Liver (tissue), 9 donors: ENCODE data around the gene DKKL1. TPM values are rescaled to one million over a fixed set of nuclear protein-coding genes. Genes with fewer than 3 reads are reported as not detected.

Source experiments
- DNase-seq: peaks from one replicate; pipeline ENCODE4 v3.0.0-alpha.2; 2017; ENCODE audit warnings: low spot score
- H3K27ac ChIP-seq, 2 donors: one replicate each; pipeline ENCODE4 v1.7.0; 2013; ENCODE audit warnings: inconsistent platforms in 2 of 2, low read length in 2 of 2, control low read depth in 1 of 2, low read depth in 1 of 2, mild to moderate bottlenecking in 1 of 2
- H3K27me3 ChIP-seq, 4 donors: one replicate each; pipeline versions ENCODE4 v1.6.1 to v1.7.0; 2013; ENCODE audit warnings: low read length in 3 of 4, inconsistent platforms in 1 of 4, mild to moderate bottlenecking in 1 of 4, moderate library complexity in 1 of 4; ENCODE audit not compliant: control insufficient read depth in 4 of 4, insufficient read depth in 4 of 4
- H3K36me3 ChIP-seq, 4 donors: one replicate each; pipeline versions ENCODE4 v1.6.1 to v1.7.0; 2013; ENCODE audit warnings: low read length in 3 of 4, mild to moderate bottlenecking in 3 of 4, low read depth in 1 of 4, moderate library complexity in 1 of 4; ENCODE audit not compliant: control insufficient read depth in 4 of 4, insufficient read depth in 3 of 4
- H3K4me1 ChIP-seq, 4 donors: one replicate each; pipeline versions ENCODE4 v1.6.1 to v1.7.0; 2013; ENCODE audit warnings: low read length in 3 of 4, mild to moderate bottlenecking in 3 of 4, moderate library complexity in 1 of 4; ENCODE audit not compliant: control insufficient read depth in 4 of 4, insufficient read depth in 4 of 4
- H3K4me3 ChIP-seq, 3 donors: one replicate each; pipeline versions ENCODE4 v1.6.1 to v1.7.0; 2013; ENCODE audit warnings: low read length in 3 of 3, control low read depth in 1 of 3, low read depth in 1 of 3, mild to moderate bottlenecking in 1 of 3
- H3K9ac ChIP-seq, 2 donors: one replicate each; pipeline ENCODE4 v1.7.0; 2013; ENCODE audit warnings: low read length in 2 of 2, mild to moderate bottlenecking in 2 of 2, moderate library complexity in 2 of 2, control low read depth in 1 of 2, low read depth in 1 of 2
- H3K9me3 ChIP-seq, 4 donors: one replicate each; pipeline versions ENCODE4 v1.6.1 to v1.7.0; 2013; ENCODE audit warnings: low read length in 3 of 4; ENCODE audit not compliant: control insufficient read depth in 4 of 4
- EGR1 ChIP-seq, 2 donors: IDR thresholded peaks; 2 replicates each; pipeline ENCODE4 v1.6.1; 2016 to 2018; ENCODE audit warnings: antibody characterized with exemption in 2 of 2, low read depth in 2 of 2
- FOXA1 ChIP-seq: IDR thresholded peaks from 2 replicates; pipeline ENCODE4 v1.6.1; 2016; ENCODE audit warnings: antibody characterized with exemption
- FOXA2 ChIP-seq: IDR thresholded peaks from 2 replicates; pipeline ENCODE4 v1.6.1; 2016; ENCODE audit warnings: antibody characterized with exemption
- GABPA ChIP-seq, 2 donors: IDR thresholded peaks in 1 of 2; conservative IDR thresholded peaks in 1 of 2; 2 replicates each; pipeline ENCODE4 v1.6.1; 2016; ENCODE audit warnings: antibody characterized with exemption in 2 of 2, mild to moderate bottlenecking in 1 of 2, moderate library complexity in 1 of 2
- HNF4A ChIP-seq, 2 donors: conservative IDR thresholded peaks; 2 replicates each; pipeline ENCODE4 v1.6.1; 2016; ENCODE audit warnings: antibody characterized with exemption in 2 of 2, mild to moderate bottlenecking in 2 of 2
- HNF4G ChIP-seq: IDR thresholded peaks from 2 replicates; pipeline ENCODE4 v1.6.1; 2016; ENCODE audit warnings: antibody characterized with exemption
- JUND ChIP-seq, 2 donors: IDR thresholded peaks; 2 replicates each; pipeline ENCODE4 v1.6.1; 2016; ENCODE audit warnings: antibody characterized with exemption in 2 of 2
- NR2F2 ChIP-seq: IDR thresholded peaks from 2 replicates; pipeline ENCODE4 v1.6.1; 2016; ENCODE audit warnings: antibody characterized with exemption
- RXRA ChIP-seq, 2 donors: IDR thresholded peaks; 2 replicates each; pipeline ENCODE4 v1.6.1; 2017 to 2018; ENCODE audit warnings: antibody characterized with exemption in 2 of 2, mild to moderate bottlenecking in 1 of 2
- SP1 ChIP-seq: IDR thresholded peaks from 2 replicates; pipeline ENCODE4 v1.6.1; 2018; ENCODE audit warnings: antibody characterized with exemption, mild to moderate bottlenecking
- TAF1 ChIP-seq: conservative IDR thresholded peaks from 2 replicates; pipeline ENCODE4 v1.6.1; 2016; ENCODE audit warnings: antibody characterized with exemption, mild to moderate bottlenecking
- WGBS: extraction: QIAGEN DNeasy Blood & Tissue Kit; methylation state at CpG from one replicate; pipeline ENCODE4 v1.1.7; 2013; 5-methylcytosine and 5-hydroxymethylcytosine counted together
- polyA plus RNA-seq, 2 donors: library from polyadenylated mRNA; stranded (reverse) in 1 of 2; unstranded in 1 of 2; fragments of 200-250 nt in 1 of 2; fragments of >200 nt in 1 of 2; fragmentation: Nextera tagmentation in 1 of 2; extraction: Ambion mirVana in 1 of 2; gene quantifications; one replicate each; pipeline versions ENCODE4 v1.2.1 to v1.2.3, GENCODE V29; 2013 to 2015
- total RNA-seq, 2 donors: library from RNA; depleted of rRNA; stranded (reverse); fragments of >200 nt; gene quantifications; one replicate each; pipeline ENCODE4 v1.2.3, GENCODE V29; 2014
- TF ChIP-seq, protein P1 (sequence below): fragments of 150-350 bp; IDR thresholded peaks from 2 replicates; pipeline ENCODE4 v1.5.1; 2017; ENCODE audit warnings: improper control_type of control experiment, low read depth, low read length; ENCODE audit not compliant: missing input control
- TF ChIP-seq, protein P2 (sequence below): IDR thresholded peaks from 2 replicates; pipeline ENCODE4 v1.6.1; 2016; ENCODE audit warnings: antibody characterized with exemption, mild to moderate bottlenecking
- TF ChIP-seq, protein P3 (sequence below): IDR thresholded peaks from 2 replicates; pipeline ENCODE4 v1.6.1; 2016; ENCODE audit warnings: antibody characterized with exemption
- TF ChIP-seq, protein P4 (sequence below): IDR thresholded peaks from 2 replicates; pipeline ENCODE4 v1.6.1; 2016; ENCODE audit warnings: antibody characterized with exemption
- TF ChIP-seq, protein P5 (sequence below): IDR thresholded peaks from 2 replicates; pipeline ENCODE4 v1.6.1; 2016; ENCODE audit warnings: antibody characterized with exemption
- donor health status: healthy.
- donor health status: healthy.
- donor health status: healthy.
- donor health status: healthy.
- donor health status: healthy.

DKKL1 gene
- total and polyA plus RNA-seq, 4 donors, result 0.14 to 0.16 TPM; not detected in 2

DNA sequence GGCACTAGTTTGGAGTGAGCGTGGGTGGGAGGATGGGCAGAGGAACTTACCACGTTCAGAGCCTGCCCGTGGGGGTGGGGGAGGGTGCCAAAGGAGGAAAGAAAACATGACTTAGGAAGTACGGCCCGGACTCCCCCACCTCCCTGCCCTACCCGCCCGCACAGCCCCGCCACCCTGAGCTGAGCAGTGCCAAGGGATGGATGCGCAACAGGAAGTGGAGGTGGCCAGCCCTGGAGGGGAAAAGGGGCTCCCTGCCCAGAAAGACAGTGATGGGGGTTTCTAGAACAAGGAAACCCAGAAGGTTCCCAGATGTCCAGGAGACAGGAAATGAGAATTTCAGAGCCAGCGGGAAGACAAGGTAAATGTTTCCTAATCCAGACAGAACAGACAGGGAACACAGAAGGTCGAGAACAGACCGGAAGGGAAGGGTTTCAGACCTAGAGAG lies 7.7 kb upstream of the DKKL1 start:
- Histone ChIP-seq H3K9ac (no peak overlapping the region), H3K4me1 (peaks cover 0 to 3% (median 0%) of the 10 kb centered on the region in 4 donors), H3K27ac (peak overlapping the region in 1 of 2 donors; percentile 2), H3K4me3 (no peak overlapping the region), H3K36me3 (peaks cover 0 to 4% (median under 1%) of the 10 kb centered on the region in 4 donors), H3K9me3 (no peaks in the 10 kb centered on the region), H3K27me3 (no peaks in the 10 kb centered on the region)
- no peak for DNase-seq
- no peak for TF ChIP-seq HNF4G
- TF ChIP-seq EGR1 (IDR thresholded peaks at IDR 0.05; ENCODE audit: low read depth in 2 of 2), result no peak
- TF ChIP-seq, protein P1, sequence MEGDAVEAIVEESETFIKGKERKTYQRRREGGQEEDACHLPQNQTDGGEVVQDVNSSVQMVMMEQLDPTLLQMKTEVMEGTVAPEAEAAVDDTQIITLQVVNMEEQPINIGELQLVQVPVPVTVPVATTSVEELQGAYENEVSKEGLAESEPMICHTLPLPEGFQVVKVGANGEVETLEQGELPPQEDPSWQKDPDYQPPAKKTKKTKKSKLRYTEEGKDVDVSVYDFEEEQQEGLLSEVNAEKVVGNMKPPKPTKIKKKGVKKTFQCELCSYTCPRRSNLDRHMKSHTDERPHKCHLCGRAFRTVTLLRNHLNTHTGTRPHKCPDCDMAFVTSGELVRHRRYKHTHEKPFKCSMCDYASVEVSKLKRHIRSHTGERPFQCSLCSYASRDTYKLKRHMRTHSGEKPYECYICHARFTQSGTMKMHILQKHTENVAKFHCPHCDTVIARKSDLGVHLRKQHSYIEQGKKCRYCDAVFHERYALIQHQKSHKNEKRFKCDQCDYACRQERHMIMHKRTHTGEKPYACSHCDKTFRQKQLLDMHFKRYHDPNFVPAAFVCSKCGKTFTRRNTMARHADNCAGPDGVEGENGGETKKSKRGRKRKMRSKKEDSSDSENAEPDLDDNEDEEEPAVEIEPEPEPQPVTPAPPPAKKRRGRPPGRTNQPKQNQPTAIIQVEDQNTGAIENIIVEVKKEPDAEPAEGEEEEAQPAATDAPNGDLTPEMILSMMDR, result no peak
- TF ChIP-seq GABPA (IDR thresholded peaks at IDR 0.05 in 1 of 2, conservative IDR thresholded peaks at IDR 0.05 in 1 of 2), result no peak
- TF ChIP-seq, protein P2, sequence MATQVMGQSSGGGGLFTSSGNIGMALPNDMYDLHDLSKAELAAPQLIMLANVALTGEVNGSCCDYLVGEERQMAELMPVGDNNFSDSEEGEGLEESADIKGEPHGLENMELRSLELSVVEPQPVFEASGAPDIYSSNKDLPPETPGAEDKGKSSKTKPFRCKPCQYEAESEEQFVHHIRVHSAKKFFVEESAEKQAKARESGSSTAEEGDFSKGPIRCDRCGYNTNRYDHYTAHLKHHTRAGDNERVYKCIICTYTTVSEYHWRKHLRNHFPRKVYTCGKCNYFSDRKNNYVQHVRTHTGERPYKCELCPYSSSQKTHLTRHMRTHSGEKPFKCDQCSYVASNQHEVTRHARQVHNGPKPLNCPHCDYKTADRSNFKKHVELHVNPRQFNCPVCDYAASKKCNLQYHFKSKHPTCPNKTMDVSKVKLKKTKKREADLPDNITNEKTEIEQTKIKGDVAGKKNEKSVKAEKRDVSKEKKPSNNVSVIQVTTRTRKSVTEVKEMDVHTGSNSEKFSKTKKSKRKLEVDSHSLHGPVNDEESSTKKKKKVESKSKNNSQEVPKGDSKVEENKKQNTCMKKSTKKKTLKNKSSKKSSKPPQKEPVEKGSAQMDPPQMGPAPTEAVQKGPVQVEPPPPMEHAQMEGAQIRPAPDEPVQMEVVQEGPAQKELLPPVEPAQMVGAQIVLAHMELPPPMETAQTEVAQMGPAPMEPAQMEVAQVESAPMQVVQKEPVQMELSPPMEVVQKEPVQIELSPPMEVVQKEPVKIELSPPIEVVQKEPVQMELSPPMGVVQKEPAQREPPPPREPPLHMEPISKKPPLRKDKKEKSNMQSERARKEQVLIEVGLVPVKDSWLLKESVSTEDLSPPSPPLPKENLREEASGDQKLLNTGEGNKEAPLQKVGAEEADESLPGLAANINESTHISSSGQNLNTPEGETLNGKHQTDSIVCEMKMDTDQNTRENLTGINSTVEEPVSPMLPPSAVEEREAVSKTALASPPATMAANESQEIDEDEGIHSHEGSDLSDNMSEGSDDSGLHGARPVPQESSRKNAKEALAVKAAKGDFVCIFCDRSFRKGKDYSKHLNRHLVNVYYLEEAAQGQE, result no peak
- TF ChIP-seq TAF1, result no peak
- TF ChIP-seq, protein P3, sequence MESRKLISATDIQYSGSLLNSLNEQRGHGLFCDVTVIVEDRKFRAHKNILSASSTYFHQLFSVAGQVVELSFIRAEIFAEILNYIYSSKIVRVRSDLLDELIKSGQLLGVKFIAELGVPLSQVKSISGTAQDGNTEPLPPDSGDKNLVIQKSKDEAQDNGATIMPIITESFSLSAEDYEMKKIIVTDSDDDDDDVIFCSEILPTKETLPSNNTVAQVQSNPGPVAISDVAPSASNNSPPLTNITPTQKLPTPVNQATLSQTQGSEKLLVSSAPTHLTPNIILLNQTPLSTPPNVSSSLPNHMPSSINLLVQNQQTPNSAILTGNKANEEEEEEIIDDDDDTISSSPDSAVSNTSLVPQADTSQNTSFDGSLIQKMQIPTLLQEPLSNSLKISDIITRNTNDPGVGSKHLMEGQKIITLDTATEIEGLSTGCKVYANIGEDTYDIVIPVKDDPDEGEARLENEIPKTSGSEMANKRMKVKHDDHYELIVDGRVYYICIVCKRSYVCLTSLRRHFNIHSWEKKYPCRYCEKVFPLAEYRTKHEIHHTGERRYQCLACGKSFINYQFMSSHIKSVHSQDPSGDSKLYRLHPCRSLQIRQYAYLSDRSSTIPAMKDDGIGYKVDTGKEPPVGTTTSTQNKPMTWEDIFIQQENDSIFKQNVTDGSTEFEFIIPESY, result no peak
- no peak for TF ChIP-seq NR2F2
- no peak for TF ChIP-seq HNF4A (conservative IDR thresholded peaks at IDR 0.05)
- no peak for TF ChIP-seq SP1
- no peak for TF ChIP-seq FOXA2
- TF ChIP-seq FOXA1, result no peak
- no peak for TF ChIP-seq RXRA (IDR thresholded peaks at IDR 0.05)
- TF ChIP-seq, protein P4, sequence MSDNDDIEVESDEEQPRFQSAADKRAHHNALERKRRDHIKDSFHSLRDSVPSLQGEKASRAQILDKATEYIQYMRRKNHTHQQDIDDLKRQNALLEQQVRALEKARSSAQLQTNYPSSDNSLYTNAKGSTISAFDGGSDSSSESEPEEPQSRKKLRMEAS, result no peak
- no peak for TF ChIP-seq JUND (IDR thresholded peaks at IDR 0.05)
- 68% methylated on average over 12 of the region's 12 CpGs for WGBS

DNA sequence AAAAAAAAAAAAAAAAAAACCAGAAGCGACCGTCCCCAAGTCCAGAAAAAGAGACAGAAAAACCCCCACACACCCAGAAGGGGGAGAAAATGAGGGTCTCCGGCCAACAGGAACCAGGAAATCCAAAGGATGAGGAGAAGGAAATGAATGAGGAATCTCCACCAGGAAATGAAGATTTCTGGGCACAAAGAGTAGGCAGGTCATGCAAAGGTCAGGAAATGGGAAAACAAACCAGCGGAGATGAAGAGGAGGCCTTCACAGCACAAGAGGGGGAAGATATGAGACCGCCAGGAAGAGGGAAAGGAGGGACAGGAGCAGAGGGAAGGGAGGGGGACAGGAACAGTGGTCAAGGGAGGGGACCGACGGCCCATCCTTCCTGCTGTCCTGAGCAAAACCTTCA lies 7.3 kb upstream of the DKKL1 start:
- Histone ChIP-seq H3K4me3 (no peak overlapping the region), H3K27ac (peak overlapping the region in 1 of 2 donors; percentile 35), H3K36me3 (peaks cover 0 to 1% (median under 1%) of the 10 kb centered on the region in 4 donors), H3K4me1 (peaks cover 0 to 3% (median 0%) of the 10 kb centered on the region in 4 donors), H3K27me3 (no peaks in the 10 kb centered on the region), H3K9me3 (no peaks in the 10 kb centered on the region), H3K9ac (no peak overlapping the region)
- WGBS, result 74% methylated on average over 7 of the region's 7 CpGs
- TF ChIP-seq EGR1 (IDR thresholded peaks at IDR 0.05; ENCODE audit: low read depth in 2 of 2) (no peak), NR2F2 (peak; percentile 74), GABPA (IDR thresholded peaks at IDR 0.05 in 1 of 2, conservative IDR thresholded peaks at IDR 0.05 in 1 of 2) (no peak), RXRA (IDR thresholded peaks at IDR 0.05) (peak in 1 of 2 donors; percentile 7), JUND (IDR thresholded peaks at IDR 0.05) (no peak)
- TF ChIP-seq, protein P2, result no peak
- TF ChIP-seq, protein P4, result no peak
- TF ChIP-seq, protein P5, sequence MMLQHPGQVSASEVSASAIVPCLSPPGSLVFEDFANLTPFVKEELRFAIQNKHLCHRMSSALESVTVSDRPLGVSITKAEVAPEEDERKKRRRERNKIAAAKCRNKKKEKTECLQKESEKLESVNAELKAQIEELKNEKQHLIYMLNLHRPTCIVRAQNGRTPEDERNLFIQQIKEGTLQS, result no peak
- no peak for DNase-seq
